Breast epithelium (tissue), 3 donors: ENCODE measurements around the gene SNX20.

ENCODE experiments used
- POLR2A ChIP-seq: fragments of 450-650 bp; IDR thresholded peaks from one replicate; pipeline ENCODE4 v1.6.1; 2016; ENCODE audit warnings: antibody characterized with exemption, mild to moderate bottlenecking, moderate library complexity
- POLR2AphosphoS5 ChIP-seq, 3 donors: sonication (generic); formaldehyde crosslinking; IDR thresholded peaks; one replicate each; pipeline ENCODE4 v1.6.1; 2017; ENCODE audit warnings: antibody characterized with exemption in 3 of 3
- TF ChIP-seq, protein P1 (sequence below), 3 donors: fragments of 450-650 bp; IDR thresholded peaks; one replicate each; pipeline ENCODE4 v1.5.1; 2016 to 2017; ENCODE audit warnings: antibody characterized with exemption in 3 of 3, mild to moderate bottlenecking in 3 of 3, moderate library complexity in 3 of 3

DNA sequence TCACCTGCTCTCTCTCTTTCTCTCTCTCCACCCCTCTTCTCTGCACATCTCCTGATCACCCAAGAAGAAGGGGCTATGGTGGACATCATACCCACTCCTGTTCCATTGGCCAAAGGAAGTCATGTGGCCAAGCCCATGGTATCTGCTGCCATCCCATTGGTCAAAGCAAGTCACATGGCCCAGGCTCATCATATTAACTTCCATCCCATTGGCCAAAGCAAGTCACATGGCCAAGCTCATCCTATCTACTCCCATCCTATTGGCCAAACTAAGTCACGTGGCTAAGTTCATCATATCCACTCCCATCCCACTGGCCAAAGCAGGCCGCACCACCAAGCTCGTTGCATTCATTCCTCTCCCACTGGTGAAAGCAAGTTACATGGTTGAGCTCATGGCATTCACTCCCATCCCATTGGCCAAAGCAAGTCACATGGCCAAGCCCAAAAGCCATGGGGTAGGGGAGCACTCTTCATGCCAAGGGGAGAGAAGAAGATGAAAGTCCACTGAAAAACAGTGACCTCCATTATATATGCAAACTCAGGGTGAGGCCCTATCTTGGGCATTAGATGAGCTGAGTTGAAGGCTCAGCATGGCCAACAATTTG, 29.2 kb downstream of the SNX20 start:
- TF ChIP-seq, protein P1, sequence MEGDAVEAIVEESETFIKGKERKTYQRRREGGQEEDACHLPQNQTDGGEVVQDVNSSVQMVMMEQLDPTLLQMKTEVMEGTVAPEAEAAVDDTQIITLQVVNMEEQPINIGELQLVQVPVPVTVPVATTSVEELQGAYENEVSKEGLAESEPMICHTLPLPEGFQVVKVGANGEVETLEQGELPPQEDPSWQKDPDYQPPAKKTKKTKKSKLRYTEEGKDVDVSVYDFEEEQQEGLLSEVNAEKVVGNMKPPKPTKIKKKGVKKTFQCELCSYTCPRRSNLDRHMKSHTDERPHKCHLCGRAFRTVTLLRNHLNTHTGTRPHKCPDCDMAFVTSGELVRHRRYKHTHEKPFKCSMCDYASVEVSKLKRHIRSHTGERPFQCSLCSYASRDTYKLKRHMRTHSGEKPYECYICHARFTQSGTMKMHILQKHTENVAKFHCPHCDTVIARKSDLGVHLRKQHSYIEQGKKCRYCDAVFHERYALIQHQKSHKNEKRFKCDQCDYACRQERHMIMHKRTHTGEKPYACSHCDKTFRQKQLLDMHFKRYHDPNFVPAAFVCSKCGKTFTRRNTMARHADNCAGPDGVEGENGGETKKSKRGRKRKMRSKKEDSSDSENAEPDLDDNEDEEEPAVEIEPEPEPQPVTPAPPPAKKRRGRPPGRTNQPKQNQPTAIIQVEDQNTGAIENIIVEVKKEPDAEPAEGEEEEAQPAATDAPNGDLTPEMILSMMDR (IDR thresholded peaks at IDR 0.05) = no peak
- TF ChIP-seq POLR2A = no peak
- no peak for TF ChIP-seq POLR2AphosphoS5 (IDR thresholded peaks at IDR 0.05)
